HEK293 (cell line): ENCODE results near the gene IGFBP2.

Experiments used
- ZNF121 ChIP-seq: fragments of 450-650 bp; formaldehyde crosslinking; IDR thresholded peaks from 2 replicates; pipeline ENCODE4 v1.5.1; 2016; ENCODE audit warnings: missing biosample characterization, missing genetic modification characterization
- TF ChIP-seq, protein P1 (sequence below): fragments of 450-650 bp; formaldehyde crosslinking; IDR thresholded peaks from 2 replicates; pipeline ENCODE4 v1.5.1; 2016; ENCODE audit warnings: missing biosample characterization, missing genetic modification characterization
- TF ChIP-seq, protein P2 (sequence below): sonication (generic); formaldehyde crosslinking; IDR thresholded peaks from 2 replicates; pipeline ENCODE4 v1.8.1; 2022; ENCODE audit warnings: mild to moderate bottlenecking, moderate library complexity, missing genetic modification reagents

DNA sequence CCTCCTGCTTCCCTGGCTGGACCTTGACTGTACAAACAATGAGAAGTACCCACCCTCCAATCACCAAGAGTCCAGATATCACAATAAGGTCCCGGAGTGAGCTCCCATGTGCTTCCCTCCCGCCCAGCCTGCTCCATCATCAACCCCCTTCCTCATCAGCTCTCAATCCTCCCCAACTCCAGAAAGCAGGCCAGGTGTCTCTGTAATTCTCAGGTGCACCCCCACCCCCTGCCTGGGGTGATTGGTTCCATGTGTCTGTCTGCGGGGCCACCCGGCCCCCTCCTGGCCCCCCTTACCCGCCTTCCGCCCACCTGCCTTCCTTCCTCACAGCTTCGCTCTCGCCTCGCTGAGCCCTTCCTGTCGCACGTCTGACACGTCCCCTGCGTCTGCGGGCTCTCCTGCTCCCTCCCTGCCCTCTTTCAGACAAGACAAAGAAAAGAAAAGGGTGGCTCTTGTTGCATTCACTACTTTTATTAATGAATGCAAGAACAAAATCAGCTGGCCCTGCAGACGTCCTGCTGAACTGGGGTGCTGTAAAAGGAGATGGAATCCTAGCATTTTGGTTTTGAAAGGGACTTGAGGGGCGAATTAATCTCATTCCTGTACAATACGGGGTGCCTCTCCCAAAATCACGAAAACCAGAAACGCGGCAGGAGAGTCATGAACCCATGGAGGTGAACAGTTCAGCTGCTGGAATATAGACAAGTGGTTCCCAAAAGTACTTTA lies 26.5 kb upstream of the IGFBP2 start:
- TF ChIP-seq, protein P1, sequence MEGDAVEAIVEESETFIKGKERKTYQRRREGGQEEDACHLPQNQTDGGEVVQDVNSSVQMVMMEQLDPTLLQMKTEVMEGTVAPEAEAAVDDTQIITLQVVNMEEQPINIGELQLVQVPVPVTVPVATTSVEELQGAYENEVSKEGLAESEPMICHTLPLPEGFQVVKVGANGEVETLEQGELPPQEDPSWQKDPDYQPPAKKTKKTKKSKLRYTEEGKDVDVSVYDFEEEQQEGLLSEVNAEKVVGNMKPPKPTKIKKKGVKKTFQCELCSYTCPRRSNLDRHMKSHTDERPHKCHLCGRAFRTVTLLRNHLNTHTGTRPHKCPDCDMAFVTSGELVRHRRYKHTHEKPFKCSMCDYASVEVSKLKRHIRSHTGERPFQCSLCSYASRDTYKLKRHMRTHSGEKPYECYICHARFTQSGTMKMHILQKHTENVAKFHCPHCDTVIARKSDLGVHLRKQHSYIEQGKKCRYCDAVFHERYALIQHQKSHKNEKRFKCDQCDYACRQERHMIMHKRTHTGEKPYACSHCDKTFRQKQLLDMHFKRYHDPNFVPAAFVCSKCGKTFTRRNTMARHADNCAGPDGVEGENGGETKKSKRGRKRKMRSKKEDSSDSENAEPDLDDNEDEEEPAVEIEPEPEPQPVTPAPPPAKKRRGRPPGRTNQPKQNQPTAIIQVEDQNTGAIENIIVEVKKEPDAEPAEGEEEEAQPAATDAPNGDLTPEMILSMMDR (tag by site-specific recombination) = no peak
- no peak for TF ChIP-seq ZNF121 (tag by site-specific recombination)
- TF ChIP-seq, protein P2, sequence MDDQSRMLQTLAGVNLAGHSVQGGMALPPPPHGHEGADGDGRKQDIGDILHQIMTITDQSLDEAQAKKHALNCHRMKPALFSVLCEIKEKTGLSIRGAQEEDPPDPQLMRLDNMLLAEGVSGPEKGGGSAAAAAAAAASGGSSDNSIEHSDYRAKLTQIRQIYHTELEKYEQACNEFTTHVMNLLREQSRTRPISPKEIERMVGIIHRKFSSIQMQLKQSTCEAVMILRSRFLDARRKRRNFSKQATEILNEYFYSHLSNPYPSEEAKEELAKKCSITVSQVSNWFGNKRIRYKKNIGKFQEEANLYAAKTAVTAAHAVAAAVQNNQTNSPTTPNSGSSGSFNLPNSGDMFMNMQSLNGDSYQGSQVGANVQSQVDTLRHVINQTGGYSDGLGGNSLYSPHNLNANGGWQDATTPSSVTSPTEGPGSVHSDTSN (CRISPR knock-in tag) = no peak
